Fibroblast of lung (primary cell): ENCODE measurements around the gene ADAM33.

Experiments used
- CTCF ChIP-seq, 2 donors: IDR thresholded peaks in 1 of 2; conservative IDR thresholded peaks in 1 of 2; 1 replicate in 1 of 2; 2 replicates in 1 of 2; pipeline ENCODE4 v1.5.1; 2011 to 2012; ENCODE audit warnings: low read length in 2 of 2, control low read depth in 1 of 2, inconsistent platforms in 1 of 2, low read depth in 1 of 2, mild to moderate bottlenecking in 1 of 2
- EZH2 ChIP-seq: IDR thresholded peaks from 2 replicates; pipeline ENCODE4 v1.5.1; 2012; ENCODE audit warnings: low read length, control low read depth, mild to moderate bottlenecking; ENCODE audit errors: missing control alignments

- TF ChIP-seq EZH2 (no peak), CTCF (conservative IDR thresholded peaks at IDR 0.05 in 1 of 2, IDR thresholded peaks at IDR 0.05 in 1 of 2; ENCODE audit: low read depth in 1 of 2, low read length in 2 of 2) (no peak)
Observed at GRCh38 chr20:3702611-3703391, 21.0 kb upstream of the ADAM33 start.
